HepG2 (cell line): ENCODE measurements around the gene TAPBP. TPM values are rescaled to one million over a fixed set of nuclear protein-coding genes. Genes with fewer than 3 reads are reported as not detected.
A peak's percentile ranks its signal among the peaks of the same experiment; 100 is the strongest.

Experiments used
- ARID3A ChIP-seq: IDR thresholded peaks from 2 replicates; pipeline ENCODE4 v1.6.1; 2012; ENCODE audit warnings: low read depth, low read length, improper control_type of control experiment
- ATF7 ChIP-seq, 2 experiments: fragments of 450-650 bp in 1 of 2; sonication (generic) in 1 of 2; formaldehyde crosslinking in 1 of 2; IDR thresholded peaks; 2 replicates each; pipeline versions ENCODE4 v1.4.0 to v1.6.1; 2016 to 2020; ENCODE audit warnings: antibody characterized with exemption in 1 of 2, mild to moderate bottlenecking in 1 of 2, missing genetic modification reagents in 1 of 2
- BRD4 ChIP-seq: sonication (generic); formaldehyde crosslinking; IDR thresholded peaks from 2 replicates; pipeline ENCODE4 v1.4.0; 2020; ENCODE audit warnings: missing genetic modification reagents
- EHMT2 ChIP-seq: fragments of 200-600 bp; sonication (generic); IDR thresholded peaks from 2 replicates; pipeline ENCODE4 v1.7.0; 2017; ENCODE audit warnings: antibody characterized with exemption, low read depth, low read length, borderline replicate concordance
- ETV6 ChIP-seq: sonication (generic); formaldehyde crosslinking; conservative IDR thresholded peaks from 2 replicates; pipeline ENCODE4 v1.4.0; 2020; ENCODE audit warnings: missing genetic modification reagents
- GABPA ChIP-seq, 2 experiments: IDR thresholded peaks; 2 replicates each; pipeline ENCODE4 v1.6.1; 2011 to 2016; ENCODE audit warnings: low read depth in 2 of 2, low read length in 1 of 2, missing biosample characterization in 1 of 2, missing genetic modification characterization in 1 of 2
- ISL2 ChIP-seq: sonication (generic); formaldehyde crosslinking; IDR thresholded peaks from 2 replicates; pipeline ENCODE4 v1.5.0; 2020; ENCODE audit warnings: missing genetic modification reagents
- MED1 ChIP-seq: sonication (generic); formaldehyde crosslinking; IDR thresholded peaks from 2 replicates; pipeline ENCODE4 v1.4.0; 2020; ENCODE audit warnings: missing genetic modification reagents
- NFKBIZ ChIP-seq: IDR thresholded peaks from 2 replicates; pipeline ENCODE4 v1.6.1; 2018; ENCODE audit warnings: missing genetic modification reagents, missing compliant biosample characterization
- NFYB ChIP-seq: sonication (generic); formaldehyde crosslinking; IDR thresholded peaks from 2 replicates; pipeline ENCODE4 v1.4.0; 2020; ENCODE audit warnings: missing genetic modification reagents
- NR2F6 ChIP-seq, 2 experiments: IDR thresholded peaks; 2 replicates each; pipeline ENCODE4 v1.6.1; 2016; ENCODE audit warnings: antibody characterized with exemption in 1 of 2, mild to moderate bottlenecking in 1 of 2
- ONECUT2 ChIP-seq: sonication (generic); formaldehyde crosslinking; IDR thresholded peaks from 2 replicates; pipeline ENCODE4 v1.4.0; 2020; ENCODE audit warnings: missing genetic modification reagents
- PAF1 ChIP-seq: IDR thresholded peaks from 2 replicates; pipeline ENCODE4 v1.6.1; 2016; ENCODE audit warnings: missing genetic modification reagents, missing compliant biosample characterization
- POLR2A ChIP-seq, 2 experiments: IDR thresholded peaks; 2 replicates each; pipeline ENCODE4 v1.6.1; 2011; ENCODE audit warnings: low read depth in 2 of 2, low read length in 2 of 2, mild to moderate bottlenecking in 1 of 2, moderate library complexity in 1 of 2; ENCODE audit not compliant: insufficient read depth in 1 of 2
- RERE ChIP-seq: IDR thresholded peaks from 2 replicates; pipeline ENCODE4 v1.6.1; 2016; ENCODE audit warnings: low read depth, missing genetic modification reagents, missing compliant biosample characterization
- ZNF124 ChIP-seq: sonication (generic); formaldehyde crosslinking; IDR thresholded peaks from 2 replicates; pipeline ENCODE4 v1.4.0; 2020; ENCODE audit warnings: missing genetic modification reagents
- ZNF160 ChIP-seq: sonication (generic); formaldehyde crosslinking; IDR thresholded peaks from 2 replicates; pipeline ENCODE4 v1.8.0; 2022; ENCODE audit warnings: mild to moderate bottlenecking, inconsistent platforms, missing genetic modification reagents
- ZNF24 ChIP-seq: fragments of 450-650 bp; IDR thresholded peaks from 2 replicates; pipeline ENCODE4 v1.6.1; 2017; ENCODE audit warnings: antibody characterized with exemption, mild to moderate bottlenecking
- ZNF274 ChIP-seq: sonication (generic); formaldehyde crosslinking; IDR thresholded peaks from 2 replicates; pipeline ENCODE4 v1.5.1; 2020; ENCODE audit warnings: mild to moderate bottlenecking, missing genetic modification reagents
- ZNF337 ChIP-seq: sonication (generic); formaldehyde crosslinking; IDR thresholded peaks from 2 replicates; pipeline ENCODE4 v1.5.1; 2020; ENCODE audit warnings: missing genetic modification reagents, low read depth, mild to moderate bottlenecking, borderline replicate concordance
- ZNF460 ChIP-seq: sonication (generic); formaldehyde crosslinking; IDR thresholded peaks from 2 replicates; pipeline ENCODE4 v1.5.1; 2020; ENCODE audit warnings: missing genetic modification reagents, mild to moderate bottlenecking, borderline replicate concordance
- ZNF678 ChIP-seq: sonication (generic); formaldehyde crosslinking; IDR thresholded peaks from 2 replicates; pipeline ENCODE4 v1.4.0; 2020; ENCODE audit warnings: mild to moderate bottlenecking, missing genetic modification reagents
- ZNF777 ChIP-seq: sonication (generic); formaldehyde crosslinking; IDR thresholded peaks from 2 replicates; pipeline ENCODE4 v1.4.0; 2020; ENCODE audit warnings: missing genetic modification reagents
- ZSCAN20 ChIP-seq: sonication (generic); formaldehyde crosslinking; IDR thresholded peaks from 2 replicates; pipeline ENCODE4 v1.4.0; 2020; ENCODE audit warnings: missing genetic modification reagents, mild to moderate bottlenecking, borderline replicate concordance
- polyA plus RNA-seq, 8 experiments: library from polyadenylated mRNA; depleted of rRNA in 3 of 8; stranded (reverse) in 7 of 8; unstranded in 1 of 8; fragments of >200 nt; fragmentation: Illumina TruSeq in 4 of 8; extraction: Trizol in 4 of 8; gene quantifications; 2 replicates each; pipeline versions ENCODE4 v1.2.1 to v1.2.3, GENCODE V29; 2011 to 2016; ENCODE audit warnings: low read depth in 4 of 8, missing spikeins in 1 of 8, mixed read lengths in 1 of 8; ENCODE audit not compliant: insufficient read depth in 1 of 8
- total RNA-seq, 5 experiments: library from RNA; depleted of rRNA; stranded (reverse); fragments of >200 nt; fragmentation: Illumina TruSeq; extraction: Trizol; gene quantifications; 2 replicates each; pipeline ENCODE4 v1.2.3, GENCODE V29; 2016; ENCODE audit warnings: low read depth in 1 of 5

Gene TAPBP
- total and polyA plus RNA-seq, 2 of the 13 experiments (the other 11 are each of a cell fraction or from before 2014, with no cell fraction given): 27.4 to 32.3 TPM

- TF ChIP-seq NR2F6 (IDR thresholded peaks at IDR 0.05) (no peak), NR2F6 (CRISPR knock-in tag; IDR thresholded peaks at IDR 0.05) (peak; percentile 35; the same call in 1 of the 2 replicates), ZNF160 (CRISPR knock-in tag) (peak; percentile 63; the same call in 1 of the 2 replicates), ISL2 (CRISPR knock-in tag) (peak; percentile 47; the same call in 1 of the 2 replicates), ARID3A (0 out of 2 replicates have a peak, but pooled peaks have one; percentile 29), PAF1 (peak; percentile 74), ZNF24 (no peak), ZNF124 (peak; percentile 84), NFKBIZ (CRISPR knock-in tag) (0 out of 2 replicates have a peak, but pooled peaks have one; percentile 39), RERE (CRISPR knock-in tag) (no peak), MED1 (peak; percentile 78), ZSCAN20 (CRISPR knock-in tag) (peak; percentile 53), ZNF274 (peak; percentile 94), ONECUT2 (no peak), POLR2A (IDR thresholded peaks at IDR 0.05; ENCODE audit: insufficient read depth in 1 of 2, low read depth in 2 of 2, low read length in 2 of 2) (peak; percentile 88 to 95), NFYB (CRISPR knock-in tag) (peak; percentile 47), ZNF777 (CRISPR knock-in tag) (peak; percentile 98), ZNF678 (no peak), ETV6 (CRISPR knock-in tag) (no peak), BRD4 (CRISPR knock-in tag) (no peak; the same call in 1 of the 2 replicates), ATF7 (IDR thresholded peaks at IDR 0.05) (no peak), ATF7 (CRISPR knock-in tag; IDR thresholded peaks at IDR 0.05) (no peak; the same call in 1 of the 2 replicates), GABPA (IDR thresholded peaks at IDR 0.05; ENCODE audit: low read depth, low read length) (peak; percentile 82), GABPA (CRISPR knock-in tag; IDR thresholded peaks at IDR 0.05; ENCODE audit: low read depth) (peak; percentile 93), EHMT2 (no peak), ZNF337 (CRISPR knock-in tag) (no peak), ZNF460 (CRISPR knock-in tag) (no peak; the same call in 1 of the 2 replicates)
Observed at GRCh38 chr6:33299237-33299944, 14.5 kb downstream of the TAPBP start (continued).
